Skeletal muscle tissue (tissue), 4 donors: ENCODE measurements around the gene LAMB4. TPM values are rescaled to one million over a fixed set of nuclear protein-coding genes. Genes with fewer than 3 reads are reported as not detected.
A peak's percentile ranks its signal among the peaks of the same experiment; 100 is the strongest.

ENCODE experiments used
- H3K27ac ChIP-seq: one replicate; pipeline ENCODE4 v1.7.0; 2013; ENCODE audit warnings: mild to moderate bottlenecking, low read depth, low read length, inconsistent platforms
- H3K27me3 ChIP-seq, 3 donors: one replicate each; pipeline ENCODE4 v1.7.0; 2013; ENCODE audit warnings: low read length in 3 of 3; ENCODE audit not compliant: control insufficient read depth in 3 of 3, insufficient read depth in 3 of 3
- H3K36me3 ChIP-seq, 3 donors: one replicate each; pipeline ENCODE4 v1.7.0; 2013; ENCODE audit warnings: low read length in 3 of 3; ENCODE audit not compliant: control insufficient read depth in 3 of 3, insufficient read depth in 3 of 3
- H3K4me1 ChIP-seq, 3 donors: one replicate each; pipeline ENCODE4 v1.7.0; 2013; ENCODE audit warnings: low read length in 3 of 3, mild to moderate bottlenecking in 3 of 3; ENCODE audit not compliant: control insufficient read depth in 3 of 3, insufficient read depth in 3 of 3
- H3K4me3 ChIP-seq, 3 donors: one replicate each; pipeline ENCODE4 v1.7.0; 2013; ENCODE audit warnings: low read length in 3 of 3
- H3K9ac ChIP-seq, 3 donors: one replicate each; pipeline ENCODE4 v1.7.0; 2013; ENCODE audit warnings: low read length in 3 of 3, mild to moderate bottlenecking in 3 of 3, moderate library complexity in 2 of 3, low read depth in 1 of 3
- H3K9me3 ChIP-seq, 3 donors: one replicate each; pipeline ENCODE4 v1.7.0; 2013; ENCODE audit warnings: low read length in 3 of 3; ENCODE audit not compliant: control insufficient read depth in 3 of 3
- total RNA-seq: library from RNA; depleted of rRNA; stranded (reverse); fragments of >200 nt; gene quantifications from one replicate; pipeline ENCODE4 v1.2.3, GENCODE V29; 2014
- donor health status: Osteomylitis.

The LAMB4 gene
- total RNA-seq, 1 donor from 2014 or later, result under 0.01 TPM

GRCh38 chr7:108114117-108114841 is 15.9 kb downstream of the LAMB4 start:
- Histone ChIP-seq H3K27ac (peak overlapping the region; percentile 76), H3K9me3 (no peaks in the 10 kb centered on the region), H3K27me3 (no peaks in the 10 kb centered on the region), H3K9ac (no peak overlapping the region), H3K4me1 (peaks cover 0 to 4% (median 0%) of the 10 kb centered on the region in 3 donors), H3K36me3 (no peaks in the 10 kb centered on the region), H3K4me3 (no peak overlapping the region)

GRCh38 chr7:108112683-108113082 is 17.5 kb downstream of the LAMB4 start:
- Histone ChIP-seq H3K9ac (no peak overlapping the region), H3K27ac (peak overlapping the region; percentile 67), H3K9me3 (no peaks in the 10 kb centered on the region), H3K4me3 (no peak overlapping the region), H3K36me3 (no peaks in the 10 kb centered on the region), H3K27me3 (no peaks in the 10 kb centered on the region), H3K4me1 (peaks cover 0 to 4% (median 0%) of the 10 kb centered on the region in 3 donors)

GRCh38 chr7:108109221-108109908 is 20.8 kb downstream of the LAMB4 start:
- Histone ChIP-seq H3K4me1 (peaks cover 0 to 4% (median 0%) of the 10 kb centered on the region in 3 donors), H3K36me3 (no peaks in the 10 kb centered on the region), H3K27me3 (no peaks in the 10 kb centered on the region), H3K9ac (no peak overlapping the region), H3K9me3 (no peaks in the 10 kb centered on the region), H3K27ac (no peak overlapping the region), H3K4me3 (no peak overlapping the region)

GRCh38 chr7:108108131-108108530 is 22.0 kb downstream of the LAMB4 start:
- Histone ChIP-seq H3K36me3 (no peaks in the 10 kb centered on the region), H3K4me1 (no peaks in the 10 kb centered on the region), H3K27ac (no peak overlapping the region), H3K9ac (no peak overlapping the region), H3K4me3 (no peak overlapping the region), H3K27me3 (no peaks in the 10 kb centered on the region), H3K9me3 (no peaks in the 10 kb centered on the region)

- no peaks in the 10 kb centered on the region for H3K4me1 ChIP-seq
- no peaks in the 10 kb centered on the region for H3K36me3 ChIP-seq
- H3K4me3 ChIP-seq, result no peak overlapping the region
- no peak overlapping the region for H3K9ac ChIP-seq
- no peak overlapping the region for H3K27ac ChIP-seq
- no peaks in the 10 kb centered on the region for H3K9me3 ChIP-seq
- no peaks in the 10 kb centered on the region for H3K27me3 ChIP-seq
These were observed 25.8 kb downstream of the LAMB4 start for GRCh38 chr7:108104324-108104723.

- no peaks in the 10 kb centered on the region for H3K9me3 ChIP-seq
- H3K27ac ChIP-seq, result no peak overlapping the region
- H3K9ac ChIP-seq, result no peak overlapping the region
- no peaks in the 10 kb centered on the region for H3K4me1 ChIP-seq
- H3K27me3 ChIP-seq, result no peaks in the 10 kb centered on the region
- H3K36me3 ChIP-seq, result no peaks in the 10 kb centered on the region
- H3K4me3 ChIP-seq, result no peak overlapping the region
These were observed 26.4 kb downstream of the LAMB4 start for GRCh38 chr7:108103558-108104298.

GRCh38 chr7:108102671-108103312 is 27.4 kb downstream of the LAMB4 start:
- H3K36me3 ChIP-seq, result no peaks in the 10 kb centered on the region
- H3K9me3 ChIP-seq, result no peaks in the 10 kb centered on the region
- no peak overlapping the region for H3K4me3 ChIP-seq
- no peak overlapping the region for H3K27ac ChIP-seq
- H3K27me3 ChIP-seq, result no peaks in the 10 kb centered on the region
- no peak overlapping the region for H3K9ac ChIP-seq
- H3K4me1 ChIP-seq, result no peaks in the 10 kb centered on the region

- Histone ChIP-seq H3K4me1 (no peaks in the 10 kb centered on the region), H3K27ac (no peak overlapping the region), H3K9ac (no peak overlapping the region), H3K4me3 (no peak overlapping the region), H3K36me3 (no peaks in the 10 kb centered on the region), H3K27me3 (no peaks in the 10 kb centered on the region), H3K9me3 (no peaks in the 10 kb centered on the region)
These were observed 28.4 kb downstream of the LAMB4 start for GRCh38 chr7:108101759-108102158.

- Histone ChIP-seq H3K9ac (no peak overlapping the region), H3K4me3 (no peak overlapping the region), H3K27me3 (no peaks in the 10 kb centered on the region), H3K4me1 (peaks cover 0 to 5% (median 0%) of the 10 kb centered on the region in 3 donors), H3K9me3 (no peaks in the 10 kb centered on the region), H3K27ac (no peak overlapping the region), H3K36me3 (no peaks in the 10 kb centered on the region)
These were observed 30.4 kb downstream of the LAMB4 start for GRCh38 chr7:108099713-108100112.
